Measurements from ENCODE around the gene KCNT1.

DNA sequence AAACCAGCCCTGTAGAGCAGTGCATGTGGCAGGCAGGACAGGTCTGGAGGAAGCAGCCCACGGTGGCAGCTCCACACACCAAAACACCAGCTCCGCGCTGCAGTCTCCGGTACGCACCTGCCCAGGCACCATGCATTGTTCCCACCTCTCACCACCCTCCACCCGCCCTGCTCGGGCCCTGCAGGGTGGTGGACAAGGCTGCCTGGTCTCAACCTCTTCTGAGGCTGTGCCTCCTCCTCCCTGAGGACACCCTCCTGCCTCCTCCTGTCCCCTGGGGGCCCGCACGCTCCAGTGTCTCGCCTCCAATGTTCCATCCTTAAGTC, 96.2 kb downstream of the KCNT1 start:
- TF ChIP-seq, protein P1, sequence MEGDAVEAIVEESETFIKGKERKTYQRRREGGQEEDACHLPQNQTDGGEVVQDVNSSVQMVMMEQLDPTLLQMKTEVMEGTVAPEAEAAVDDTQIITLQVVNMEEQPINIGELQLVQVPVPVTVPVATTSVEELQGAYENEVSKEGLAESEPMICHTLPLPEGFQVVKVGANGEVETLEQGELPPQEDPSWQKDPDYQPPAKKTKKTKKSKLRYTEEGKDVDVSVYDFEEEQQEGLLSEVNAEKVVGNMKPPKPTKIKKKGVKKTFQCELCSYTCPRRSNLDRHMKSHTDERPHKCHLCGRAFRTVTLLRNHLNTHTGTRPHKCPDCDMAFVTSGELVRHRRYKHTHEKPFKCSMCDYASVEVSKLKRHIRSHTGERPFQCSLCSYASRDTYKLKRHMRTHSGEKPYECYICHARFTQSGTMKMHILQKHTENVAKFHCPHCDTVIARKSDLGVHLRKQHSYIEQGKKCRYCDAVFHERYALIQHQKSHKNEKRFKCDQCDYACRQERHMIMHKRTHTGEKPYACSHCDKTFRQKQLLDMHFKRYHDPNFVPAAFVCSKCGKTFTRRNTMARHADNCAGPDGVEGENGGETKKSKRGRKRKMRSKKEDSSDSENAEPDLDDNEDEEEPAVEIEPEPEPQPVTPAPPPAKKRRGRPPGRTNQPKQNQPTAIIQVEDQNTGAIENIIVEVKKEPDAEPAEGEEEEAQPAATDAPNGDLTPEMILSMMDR (IDR thresholded peaks at IDR 0.05; ENCODE audit: insufficient read depth, low read length, poor library complexity, severe bottlenecking): no peak
- TF ChIP-seq EZH2phosphoT487 (conservative IDR thresholded peaks at IDR 0.05; ENCODE audit: low read length): no peak
